NCI-H1930 (cell line): ENCODE measurements around the gene ACSF3.

Experiments used
- DNase-seq, 2 experiments: peaks; one replicate each; lab custom pipeline; 2025; lab: John Stamatoyannopoulos, UW

Gene ACSF3

DNA sequence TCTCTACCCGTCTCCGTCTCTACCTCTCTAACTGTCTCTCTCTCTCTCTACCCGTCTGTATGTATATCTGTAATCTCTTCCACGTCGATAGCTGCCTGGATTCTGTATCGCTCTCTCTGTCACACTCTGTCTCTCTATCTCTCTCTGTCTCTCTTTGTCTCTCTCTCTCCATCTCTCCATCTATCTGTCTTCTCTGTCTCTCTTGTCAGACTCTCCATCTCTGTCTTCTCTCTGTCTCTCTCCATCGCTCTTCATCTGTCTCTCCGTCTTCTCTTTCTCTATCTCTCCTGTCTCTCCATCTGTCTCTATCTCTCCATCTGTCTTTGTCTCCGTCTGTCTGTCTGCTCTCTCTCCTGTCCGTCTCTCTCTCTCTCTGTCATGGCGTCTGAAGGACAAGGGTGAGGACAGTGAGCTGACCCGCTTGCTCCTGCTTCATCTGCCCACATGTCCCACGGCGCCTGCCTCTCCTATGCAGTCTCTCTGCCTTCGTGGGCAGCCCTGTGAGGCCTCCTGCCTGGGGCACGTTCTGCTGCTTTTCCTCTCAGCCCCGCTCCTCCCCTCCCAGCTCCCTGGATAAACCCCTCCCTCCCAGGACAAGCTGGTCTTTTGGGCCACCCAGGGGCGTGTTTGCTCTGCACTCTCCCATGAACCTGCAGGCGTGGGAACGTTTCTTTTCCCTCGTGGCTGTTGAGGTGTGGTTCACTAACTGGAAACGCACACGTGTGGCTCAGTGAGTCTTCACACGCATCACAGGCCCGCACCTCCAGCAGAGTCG, 18.9 kb downstream of the ACSF3 start:
- no peak for DNase-seq

- no peak for DNase-seq
These were observed 19.5 kb downstream of the ACSF3 start for GRCh38 chr16:89113152-89113547.

DNA sequence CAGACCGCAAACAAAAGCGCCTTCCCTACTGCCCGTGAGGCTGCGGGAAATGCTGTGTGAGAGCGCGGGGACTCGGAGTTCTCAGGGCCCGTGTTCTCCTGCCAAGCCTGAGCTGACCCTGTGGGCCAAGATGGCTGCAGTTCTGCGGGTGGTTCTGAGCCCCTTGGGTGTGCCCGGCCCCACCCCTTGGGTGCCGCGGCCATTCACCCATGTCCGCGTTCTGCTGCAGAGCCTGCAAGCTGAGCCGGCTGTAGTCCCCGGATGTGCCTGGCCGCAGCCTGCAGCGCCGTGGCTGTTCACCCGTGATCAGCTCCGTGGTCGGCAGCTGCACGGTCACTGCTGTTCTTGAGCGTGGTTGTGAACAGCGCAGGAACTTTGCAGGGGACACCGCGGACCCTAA, 20.0 kb downstream of the ACSF3 start:
- DNase-seq = no peak

- no peak for DNase-seq
These were observed 20.7 kb downstream of the ACSF3 start for GRCh38 chr16:89114159-89114981.

GRCh38 chr16:89115216-89115861, 21.7 kb downstream of the ACSF3 start:
- DNase-seq = no peak

DNA sequence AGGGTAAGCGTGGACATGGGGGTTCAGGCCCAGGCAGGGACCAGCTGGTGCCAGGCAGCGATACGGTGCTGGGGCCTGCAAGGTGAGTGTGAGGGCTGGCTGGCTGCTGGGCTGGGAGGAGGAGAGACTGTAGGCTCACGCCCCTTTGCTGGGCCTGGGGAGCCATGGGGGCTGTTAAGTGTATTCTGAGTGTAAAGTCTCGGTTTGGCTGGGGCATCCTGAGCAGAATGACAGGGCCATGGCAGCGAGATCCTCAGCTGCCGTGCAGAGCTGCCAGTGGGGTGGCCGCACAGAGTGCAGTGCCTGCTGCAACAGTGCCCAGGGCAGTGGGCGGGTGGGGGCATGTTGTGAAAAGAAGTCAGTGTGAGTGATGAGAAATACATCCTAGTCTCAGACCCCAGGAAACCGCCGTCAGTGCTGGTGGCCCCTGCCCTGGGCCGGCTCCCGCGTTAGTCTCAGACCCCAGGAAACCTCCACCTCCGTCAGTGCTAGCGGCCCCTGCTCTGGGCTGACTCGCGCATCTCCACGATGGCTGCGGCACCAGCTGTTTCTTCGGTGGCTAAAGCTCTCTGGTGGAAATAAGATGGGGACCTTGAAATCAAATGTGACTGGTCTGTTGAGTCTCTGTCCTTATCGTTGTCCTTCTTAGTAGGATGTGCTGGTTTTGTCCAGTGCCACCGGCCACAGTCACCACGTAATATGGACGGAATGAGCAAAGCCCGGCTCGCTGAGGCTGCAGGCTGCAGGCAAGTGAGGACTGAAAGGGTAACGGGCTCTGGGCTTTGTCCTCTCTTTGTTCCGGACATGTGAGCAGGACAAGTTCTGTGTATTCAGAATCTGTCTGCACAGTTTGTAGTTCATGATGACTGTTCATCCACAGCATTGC, 22.9 kb downstream of the ACSF3 start:
- no peak for DNase-seq

GRCh38 chr16:89117227-89117974, 23.7 kb downstream of the ACSF3 start:
- DNase-seq = no peak

GRCh38 chr16:89117975-89118289, 24.3 kb downstream of the ACSF3 start:
- no peak for DNase-seq

DNA sequence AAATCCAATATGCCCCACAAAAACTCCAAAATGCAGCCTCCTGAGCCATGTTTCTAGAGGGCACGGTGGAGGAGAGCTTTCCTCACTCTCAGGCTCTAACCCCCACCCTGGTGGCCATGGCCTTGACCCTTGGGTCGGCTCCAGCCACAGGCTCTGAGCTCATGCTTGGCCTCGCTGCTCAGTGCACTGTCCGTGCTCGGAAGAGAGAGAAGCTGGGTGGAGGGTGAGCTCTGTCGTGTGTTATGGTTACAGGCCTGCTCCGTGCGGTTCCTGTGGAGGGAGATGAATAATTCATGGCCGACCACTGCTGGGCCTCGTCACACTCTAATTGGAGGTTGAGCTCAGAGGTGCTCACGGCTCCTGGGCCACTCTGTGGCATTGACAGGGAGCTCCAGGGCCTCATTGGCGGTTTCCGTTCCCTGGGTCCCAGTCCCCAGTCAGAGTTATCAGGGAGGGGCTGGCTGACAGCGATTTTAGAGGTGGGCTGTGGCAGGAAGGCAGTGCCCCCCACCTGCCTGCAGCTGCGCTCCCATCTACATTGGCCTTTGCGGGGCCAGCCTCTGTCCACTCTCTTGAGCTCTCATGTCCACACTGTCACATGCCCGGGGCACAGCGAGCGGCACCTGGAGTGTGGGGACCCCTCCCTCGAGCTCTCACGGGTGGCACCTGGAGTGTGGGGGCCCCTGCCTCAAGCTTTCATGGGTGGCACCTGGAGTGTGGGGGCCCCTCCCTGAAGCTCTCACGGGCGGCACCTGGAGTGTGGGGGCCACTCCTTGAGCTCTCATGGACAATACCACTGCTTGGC, 24.9 kb downstream of the ACSF3 start:
- no peak for DNase-seq

GRCh38 chr16:89119166-89119621, 25.5 kb downstream of the ACSF3 start:
- no peak for DNase-seq

GRCh38 chr16:89119661-89120141, 26.0 kb downstream of the ACSF3 start:
- no peak for DNase-seq

- DNase-seq = no peak
These were observed 26.6 kb downstream of the ACSF3 start for GRCh38 chr16:89120281-89120680.

DNA sequence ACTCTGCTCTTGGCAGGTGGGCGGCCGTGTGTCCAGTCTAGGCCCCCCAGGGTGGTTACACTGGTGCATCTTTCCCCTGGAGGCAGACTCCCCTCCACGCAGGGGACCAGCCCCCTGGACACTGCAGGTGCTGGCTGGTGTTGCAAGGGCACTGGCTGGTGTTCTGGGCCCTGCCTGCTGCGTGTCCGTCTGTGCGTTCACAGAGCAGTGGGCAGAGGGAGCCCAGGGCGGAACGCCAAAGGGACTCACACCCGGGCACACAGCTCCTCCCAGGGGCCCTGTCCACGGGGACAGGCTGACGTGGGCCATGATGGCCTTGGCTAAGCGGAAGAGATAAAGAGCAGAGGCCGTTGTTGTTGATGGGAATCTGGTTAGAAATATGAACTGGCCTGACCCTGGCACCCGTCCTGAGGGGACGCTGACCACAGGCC, 27.3 kb downstream of the ACSF3 start:
- DNase-seq = no peak

DNA sequence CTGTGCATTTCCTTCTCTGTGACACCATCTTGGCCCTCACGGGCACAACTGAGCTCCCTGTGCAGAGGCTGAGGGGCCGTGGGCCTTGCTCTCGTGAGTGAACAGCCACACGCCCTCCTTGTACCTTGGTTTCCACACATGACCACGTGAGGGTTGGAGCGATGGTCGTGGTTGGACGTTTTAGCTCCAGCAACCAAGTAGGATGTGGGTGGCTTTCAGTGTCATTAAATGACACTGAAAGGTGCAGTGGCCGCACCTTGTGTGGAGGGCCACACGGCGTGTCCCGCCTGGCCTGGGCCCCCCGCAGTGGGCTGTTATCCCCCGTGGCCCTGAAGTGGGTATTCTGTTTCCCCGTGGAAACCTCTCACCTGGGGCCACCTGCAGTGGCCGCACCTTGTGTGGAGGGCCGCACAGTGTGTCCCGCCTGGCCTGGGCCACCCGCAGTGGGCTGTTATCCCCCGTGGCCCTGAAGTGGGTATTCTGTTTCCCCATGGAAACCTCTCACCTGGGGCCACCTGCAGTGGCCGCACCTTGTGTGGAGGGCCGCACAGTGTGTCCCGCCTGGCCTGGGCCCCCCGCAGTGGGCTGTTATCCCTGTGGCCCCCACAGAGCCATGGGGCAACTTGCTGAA, 28.2 kb downstream of the ACSF3 start:
- no peak for DNase-seq

DNA sequence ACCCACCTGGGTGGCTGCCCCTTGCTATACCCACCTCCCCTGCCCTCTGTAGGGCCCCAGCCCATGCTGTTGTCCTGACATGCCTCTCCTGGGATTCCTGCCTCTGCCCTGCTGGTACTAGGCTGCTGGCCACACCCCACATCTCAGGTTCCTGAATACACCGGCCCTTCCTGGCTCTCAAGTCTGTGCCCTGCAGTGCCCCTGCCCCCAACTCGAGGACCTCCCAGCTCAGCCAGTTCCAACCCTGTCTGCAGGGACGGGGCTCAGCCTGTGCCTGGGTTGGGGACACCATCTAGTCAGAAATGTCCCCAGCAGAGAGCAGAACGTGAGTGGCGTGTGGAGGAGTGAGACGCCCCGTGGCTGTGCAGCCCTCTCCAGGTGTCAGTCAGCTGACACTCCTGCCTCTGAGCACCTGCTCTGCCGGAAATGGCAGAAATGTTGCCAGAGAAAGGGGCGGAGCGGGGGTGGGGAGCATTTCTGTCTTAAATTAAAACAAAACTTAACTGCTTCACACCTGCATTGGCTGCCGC, 28.7 kb downstream of the ACSF3 start:
- DNase-seq = no peak

- DNase-seq = no peak
These were observed 29.6 kb downstream of the ACSF3 start for GRCh38 chr16:89123001-89123830.

GRCh38 chr16:89123831-89124100, 30.1 kb downstream of the ACSF3 start:
- no peak for DNase-seq

DNA sequence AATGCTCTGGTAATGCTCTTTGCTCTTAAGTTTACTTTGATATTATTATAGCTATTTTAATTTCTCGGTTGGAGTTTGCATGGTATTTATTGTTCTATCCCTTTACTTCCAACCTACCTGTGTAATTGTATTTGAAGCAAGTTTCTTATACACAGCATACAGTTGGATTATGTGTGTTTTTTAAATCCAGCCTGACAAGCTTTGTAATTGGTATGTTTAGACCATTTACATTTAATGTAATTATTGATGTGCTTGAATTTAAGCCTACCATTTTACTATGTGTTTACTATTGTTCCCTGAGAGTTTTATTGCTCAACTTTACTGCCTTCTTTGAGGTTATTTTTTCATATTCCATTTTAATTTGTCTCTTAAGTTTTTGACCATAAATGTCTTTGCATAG, 35.7 kb downstream of the ACSF3 start:
- no peak for DNase-seq

DNA sequence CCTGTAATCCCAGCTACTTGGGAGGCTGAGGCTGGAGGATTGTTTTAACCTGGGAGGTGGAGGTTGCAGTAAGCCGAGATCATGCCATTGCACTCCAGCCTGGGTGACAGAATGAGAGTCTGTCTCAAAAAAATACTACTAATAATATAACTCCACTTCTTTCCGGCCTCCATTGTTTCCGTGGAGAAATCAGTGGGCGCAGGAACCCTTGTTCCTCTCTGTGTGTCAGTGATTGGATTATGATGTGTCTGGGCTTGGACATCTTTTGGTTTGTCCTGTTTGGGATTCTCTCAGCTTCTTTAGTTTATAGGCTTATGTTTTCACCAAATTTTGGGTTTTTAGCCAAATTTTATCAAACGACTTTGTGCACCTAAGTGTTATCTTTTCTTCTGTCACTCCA, 36.8 kb downstream of the ACSF3 start:
- no peak for DNase-seq
